OCI-LY3 (cell line): ENCODE data around the gene TMEM98.

Source experiments
- H2AFZ ChIP-seq: fragments of 200-600, 300-600 bp; shearing (Covaris generic); 2 replicates; pipeline ENCODE4 v1.6.0; 2014; ENCODE audit warnings: antibody characterized with exemption, low read depth, low read length
- H3K27ac ChIP-seq: fragments of 200-600, 300-600 bp; sonication (generic); 2 replicates; pipeline ENCODE4 v1.5.1; 2014; ENCODE audit warnings: mild to moderate bottlenecking, low read length, moderate library complexity, mixed read lengths
- H3K27me3 ChIP-seq: fragments of 200-600, 300-600 bp; sonication (generic); 2 replicates; pipeline ENCODE4 v1.6.1; 2014; ENCODE audit warnings: low read depth, low read length, mixed read lengths
- H3K36me3 ChIP-seq: fragments of 200-600, 300-600 bp; sonication (generic); replicated peaks from 2 replicates; pipeline ENCODE3; 2014; ENCODE audit warnings: low read depth, low read length, mixed read lengths
- H3K4me1 ChIP-seq: fragments of 300-600, 200-600 bp; sonication (generic); 2 replicates; pipeline ENCODE4 v1.6.1; 2014; ENCODE audit warnings: low read length, mixed read lengths
- H3K4me2 ChIP-seq: fragments of 200-600, 300-600 bp; sonication (generic); 2 replicates; pipeline ENCODE4 v1.6.1; 2014; ENCODE audit warnings: low read length, mixed read lengths
- H3K4me3 ChIP-seq: fragments of 300-600, 200-600 bp; sonication (generic); 2 replicates; pipeline ENCODE4 v1.5.1; 2014; ENCODE audit warnings: antibody characterized with exemption, mild to moderate bottlenecking, low read length, moderate library complexity
- H3K79me2 ChIP-seq: fragments of 300-600, 200-600 bp; shearing (Covaris generic); 2 replicates; pipeline ENCODE4 v1.6.1; 2014; ENCODE audit warnings: mild to moderate bottlenecking, low read length, mixed read lengths
- H3K9ac ChIP-seq: fragments of 300-600, 200-600 bp; shearing (Covaris generic); 2 replicates; pipeline ENCODE4 v1.6.0; 2014; ENCODE audit warnings: mild to moderate bottlenecking, low read length, moderate library complexity
- H3K9me3 ChIP-seq: fragments of 200-600, 300-600 bp; shearing (Covaris generic); 2 replicates; pipeline ENCODE4 v1.6.1; 2014; ENCODE audit warnings: low read length, mixed read lengths; ENCODE audit not compliant: insufficient read depth
- H4K20me1 ChIP-seq: fragments of 200-600, 300-600 bp; sonication (generic); 2 replicates; pipeline ENCODE4 v1.6.1; 2016; ENCODE audit warnings: low read length, mixed read lengths; ENCODE audit not compliant: insufficient read depth
- EZH2phosphoT487 ChIP-seq: fragments of 200-600 bp; shearing (Covaris generic); IDR thresholded peaks from 2 replicates; pipeline ENCODE4 v1.6.1; 2018; ENCODE audit warnings: antibody characterized with exemption, mixed run types, low read depth
- TF ChIP-seq, protein P1 (sequence below): fragments of 200-600, 300-600 bp; sonication (generic); IDR thresholded peaks from 2 replicates; pipeline ENCODE4 v1.5.1; 2014; ENCODE audit warnings: antibody characterized with exemption, low read length, low read depth

TMEM98 gene

DNA sequence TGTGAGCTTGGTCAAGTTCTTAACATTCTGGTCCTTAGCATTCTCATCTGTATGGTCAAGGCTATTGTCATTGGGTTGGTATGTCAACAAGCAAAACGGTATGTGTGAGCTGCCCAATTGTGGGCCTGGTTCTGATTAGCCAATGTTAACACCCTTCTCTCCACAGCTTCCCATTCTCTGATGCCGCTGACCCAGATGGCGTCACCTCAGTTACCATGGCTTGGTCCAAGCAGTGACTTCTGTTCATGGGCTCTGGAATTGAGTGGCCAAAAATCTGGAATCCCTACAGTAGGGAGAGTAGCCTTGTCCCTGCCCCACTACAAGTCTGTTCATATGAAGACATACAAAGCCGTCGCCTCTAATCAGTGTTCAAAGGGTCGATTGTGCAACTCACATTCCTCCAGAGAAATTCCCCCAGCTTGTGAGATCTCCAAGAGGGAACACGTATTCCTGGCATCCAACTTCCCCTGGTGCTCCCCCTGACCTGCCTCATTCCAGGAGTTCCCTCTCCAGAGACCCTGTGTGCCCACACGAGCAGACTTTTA is 15.8 kb downstream of the TMEM98 start:
- TF ChIP-seq, protein P1, sequence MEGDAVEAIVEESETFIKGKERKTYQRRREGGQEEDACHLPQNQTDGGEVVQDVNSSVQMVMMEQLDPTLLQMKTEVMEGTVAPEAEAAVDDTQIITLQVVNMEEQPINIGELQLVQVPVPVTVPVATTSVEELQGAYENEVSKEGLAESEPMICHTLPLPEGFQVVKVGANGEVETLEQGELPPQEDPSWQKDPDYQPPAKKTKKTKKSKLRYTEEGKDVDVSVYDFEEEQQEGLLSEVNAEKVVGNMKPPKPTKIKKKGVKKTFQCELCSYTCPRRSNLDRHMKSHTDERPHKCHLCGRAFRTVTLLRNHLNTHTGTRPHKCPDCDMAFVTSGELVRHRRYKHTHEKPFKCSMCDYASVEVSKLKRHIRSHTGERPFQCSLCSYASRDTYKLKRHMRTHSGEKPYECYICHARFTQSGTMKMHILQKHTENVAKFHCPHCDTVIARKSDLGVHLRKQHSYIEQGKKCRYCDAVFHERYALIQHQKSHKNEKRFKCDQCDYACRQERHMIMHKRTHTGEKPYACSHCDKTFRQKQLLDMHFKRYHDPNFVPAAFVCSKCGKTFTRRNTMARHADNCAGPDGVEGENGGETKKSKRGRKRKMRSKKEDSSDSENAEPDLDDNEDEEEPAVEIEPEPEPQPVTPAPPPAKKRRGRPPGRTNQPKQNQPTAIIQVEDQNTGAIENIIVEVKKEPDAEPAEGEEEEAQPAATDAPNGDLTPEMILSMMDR, result no peak
- no peak for TF ChIP-seq EZH2phosphoT487
- peaks cover 8% of the 10 kb centered on the region for H3K4me1 ChIP-seq
- no peak overlapping the region for H3K4me3 ChIP-seq
- no peaks in the 10 kb centered on the region for H4K20me1 ChIP-seq
- no peaks in the 10 kb centered on the region for H3K79me2 ChIP-seq
- H3K4me2 ChIP-seq, result no peak overlapping the region
- peaks cover 2% of the 10 kb centered on the region for H3K27me3 ChIP-seq
- H2AFZ ChIP-seq, result no peak overlapping the region
- H3K36me3 ChIP-seq, result no peaks in the 10 kb centered on the region
- H3K9me3 ChIP-seq, result no peaks in the 10 kb centered on the region
- H3K27ac ChIP-seq, result no peak overlapping the region
- no peak overlapping the region for H3K9ac ChIP-seq

DNA sequence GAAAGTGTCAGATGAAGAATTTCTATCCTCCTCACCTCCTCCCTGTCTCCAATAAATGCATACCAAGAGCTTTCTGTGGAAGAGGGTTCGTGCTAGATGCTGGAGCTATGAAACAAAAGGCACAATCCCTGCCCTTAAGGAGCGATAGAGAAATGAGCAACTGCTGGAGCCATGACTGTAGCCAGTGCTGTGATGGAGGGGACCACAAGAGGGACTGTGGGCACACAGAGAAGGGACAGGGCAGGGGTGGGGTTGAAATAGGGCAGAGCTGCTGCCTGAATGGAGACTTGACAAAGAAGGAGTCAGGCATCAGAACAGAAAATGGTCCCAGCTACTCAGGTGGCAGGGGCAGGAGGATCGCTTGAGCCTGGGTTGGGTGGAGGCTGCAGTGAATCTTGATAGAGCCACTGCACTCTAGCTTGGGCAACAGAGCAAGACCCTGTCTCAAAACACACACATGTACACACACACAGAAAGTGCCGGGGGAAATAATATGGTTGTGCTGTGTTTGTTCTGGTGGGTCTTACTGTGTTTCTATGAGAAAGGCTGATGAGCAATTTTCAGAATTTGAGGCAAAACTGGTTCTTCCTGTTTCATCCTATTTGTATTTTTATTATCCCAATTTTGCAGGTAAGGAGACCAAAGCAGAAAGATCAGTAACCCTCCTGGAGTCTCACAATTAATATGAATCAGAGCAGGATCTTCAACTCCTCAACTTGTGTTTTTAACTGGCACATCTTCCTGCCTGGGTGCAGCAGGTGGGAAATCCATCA is 16.5 kb downstream of the TMEM98 start:
- Histone ChIP-seq H3K9ac (no peak overlapping the region), H4K20me1 (no peaks in the 10 kb centered on the region), H3K27ac (no peak overlapping the region), H2AFZ (no peak overlapping the region), H3K27me3 (peaks cover 9% of the 10 kb centered on the region), H3K36me3 (no peaks in the 10 kb centered on the region), H3K4me3 (no peak overlapping the region), H3K79me2 (no peaks in the 10 kb centered on the region), H3K9me3 (no peaks in the 10 kb centered on the region), H3K4me2 (no peak overlapping the region), H3K4me1 (peaks cover 8% of the 10 kb centered on the region)
- TF ChIP-seq, protein P1, result no peak
- no peak for TF ChIP-seq EZH2phosphoT487

DNA sequence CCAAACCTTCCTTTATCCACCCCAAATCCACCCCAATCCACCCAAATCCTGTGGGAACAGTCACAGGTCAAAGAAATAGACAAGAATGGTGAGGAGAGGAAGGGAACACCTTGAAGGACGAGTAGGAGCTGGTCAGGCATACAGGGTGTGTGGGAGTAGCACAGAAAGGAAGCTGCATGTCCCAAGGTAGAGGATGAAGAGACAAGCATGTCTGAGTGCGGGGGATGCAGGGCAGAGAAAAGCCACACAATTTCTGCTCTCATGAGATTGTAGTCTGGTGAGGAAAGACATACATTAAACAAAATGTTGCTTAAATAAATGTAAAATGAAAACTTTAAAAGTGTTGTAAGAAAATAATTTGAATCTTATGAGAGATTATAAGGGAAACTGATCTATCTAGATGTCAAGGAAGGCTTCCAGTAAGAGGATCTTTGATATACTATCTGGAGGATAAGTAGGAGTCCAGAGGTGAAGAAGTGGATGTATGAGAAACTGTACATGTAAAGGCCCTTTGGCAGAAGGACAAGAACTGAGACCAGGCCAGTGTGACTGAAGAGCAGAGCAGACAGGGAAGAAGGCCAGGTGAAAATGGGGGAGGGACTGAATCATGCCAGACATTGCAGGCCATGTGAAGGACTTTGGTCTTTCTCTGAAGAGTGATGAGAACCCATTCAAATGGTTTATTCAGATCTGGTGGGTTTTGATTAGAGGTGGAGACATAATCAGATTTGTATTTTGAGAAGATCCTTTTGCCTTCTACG is 18.6 kb downstream of the TMEM98 start:
- H3K4me2 ChIP-seq, result no peak overlapping the region
- H3K36me3 ChIP-seq, result no peaks in the 10 kb centered on the region
- no peaks in the 10 kb centered on the region for H3K79me2 ChIP-seq
- peaks cover 8% of the 10 kb centered on the region for H3K4me1 ChIP-seq
- H2AFZ ChIP-seq, result no peak overlapping the region
- TF ChIP-seq, protein P1, result no peak
- TF ChIP-seq EZH2phosphoT487, result no peak
- H3K27me3 ChIP-seq, result peaks cover 14% of the 10 kb centered on the region
- H3K4me3 ChIP-seq, result no peak overlapping the region
- H3K27ac ChIP-seq, result no peak overlapping the region
- H3K9ac ChIP-seq, result no peak overlapping the region
- no peaks in the 10 kb centered on the region for H3K9me3 ChIP-seq
- H4K20me1 ChIP-seq, result no peaks in the 10 kb centered on the region

DNA sequence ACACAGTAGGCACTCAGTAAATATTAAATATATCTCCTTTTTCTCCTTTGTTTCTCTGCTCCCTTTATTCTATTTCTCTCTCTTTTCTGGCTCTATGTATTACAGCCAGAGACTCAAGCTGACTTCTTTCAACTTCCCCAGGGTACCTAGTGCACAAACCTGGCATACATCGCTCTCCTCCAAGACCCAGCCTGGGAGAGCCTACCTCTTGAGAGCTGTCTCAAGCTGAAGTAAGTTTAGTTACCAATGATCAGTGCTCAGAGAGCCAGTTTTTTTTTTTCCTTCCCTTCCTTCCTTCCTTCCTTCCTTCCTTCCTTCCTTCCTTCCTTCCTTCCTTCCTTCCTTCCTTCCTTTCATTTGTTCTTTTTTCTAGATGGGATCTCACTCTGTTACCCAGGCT is 19.8 kb downstream of the TMEM98 start:
- H3K9me3 ChIP-seq, result no peaks in the 10 kb centered on the region
- no peak overlapping the region for H3K4me2 ChIP-seq
- peaks cover 14% of the 10 kb centered on the region for H3K27me3 ChIP-seq
- H3K4me1 ChIP-seq, result peaks cover 15% of the 10 kb centered on the region
- no peak overlapping the region for H2AFZ ChIP-seq
- H3K27ac ChIP-seq, result no peak overlapping the region
- no peak for TF ChIP-seq EZH2phosphoT487
- TF ChIP-seq, protein P1, result no peak
- no peaks in the 10 kb centered on the region for H4K20me1 ChIP-seq
- no peaks in the 10 kb centered on the region for H3K36me3 ChIP-seq
- no peak overlapping the region for H3K9ac ChIP-seq
- H3K4me3 ChIP-seq, result no peak overlapping the region
- H3K79me2 ChIP-seq, result no peaks in the 10 kb centered on the region
